HepG2 (cell line): ENCODE data around the gene PPP1R9B. TPM values are rescaled to one million over a fixed set of nuclear protein-coding genes. Genes with fewer than 3 reads are reported as not detected.
A peak's percentile ranks its signal among the peaks of the same experiment; 100 is the strongest.

Experiments
- ARNT2 ChIP-seq: sonication (generic); formaldehyde crosslinking; IDR thresholded peaks from 2 replicates; pipeline ENCODE4 v1.8.0; 2022; ENCODE audit warnings: mild to moderate bottlenecking, low read depth, missing genetic modification reagents, moderate library complexity
- CEBPB ChIP-seq: IDR thresholded peaks from 2 replicates; pipeline ENCODE4 v1.6.1; 2011; ENCODE audit warnings: low read depth, low read length, improper control_type of control experiment, borderline replicate concordance
- DNMT1 ChIP-seq: sonication (generic); formaldehyde crosslinking; IDR thresholded peaks from 2 replicates; pipeline ENCODE4 v1.5.1; 2020; ENCODE audit warnings: mild to moderate bottlenecking, missing genetic modification reagents
- KDM1A ChIP-seq: IDR thresholded peaks from 2 replicates; pipeline ENCODE4 v1.6.1; 2016; ENCODE audit warnings: missing compliant biosample characterization
- LCORL ChIP-seq, 2 experiments: fragments of 450-650 bp in 1 of 2; sonication (generic) in 1 of 2; formaldehyde crosslinking in 1 of 2; IDR thresholded peaks; 2 replicates each; pipeline versions ENCODE4 v1.5.0 to v1.6.1; 2017 to 2020; ENCODE audit warnings: antibody characterized with exemption in 1 of 2, missing genetic modification reagents in 1 of 2
- MIER3 ChIP-seq: IDR thresholded peaks from 2 replicates; pipeline ENCODE4 v1.6.1; 2016; ENCODE audit warnings: missing compliant biosample characterization, borderline replicate concordance
- PCBP2 ChIP-seq: fragments of 200-400 bp; formaldehyde crosslinking; optimal IDR thresholded peaks from 2 replicates; pipeline ENCODE3; 2018; ENCODE audit warnings: low read length, low read depth; ENCODE audit not compliant: poor library complexity, severe bottlenecking
- SP5 ChIP-seq: IDR thresholded peaks from 2 replicates; pipeline ENCODE4 v1.6.1; 2016; ENCODE audit warnings: low read depth, borderline replicate concordance
- U2AF1 ChIP-seq: fragments of 200-400 bp; formaldehyde crosslinking; optimal IDR thresholded peaks from 2 replicates; pipeline ENCODE3; 2017; ENCODE audit warnings: mild to moderate bottlenecking, low read depth, low read length
- ZBTB8A ChIP-seq: sonication (generic); formaldehyde crosslinking; IDR thresholded peaks from 2 replicates; pipeline ENCODE4 v1.4.0; 2020; ENCODE audit warnings: mild to moderate bottlenecking, low read depth, missing genetic modification reagents, borderline replicate concordance
- ZNF101 ChIP-seq: sonication (generic); formaldehyde crosslinking; IDR thresholded peaks from 2 replicates; pipeline ENCODE4 v1.4.0; 2020; ENCODE audit warnings: mild to moderate bottlenecking, low read depth, missing genetic modification reagents, borderline replicate concordance
- ZNF343 ChIP-seq: sonication (generic); formaldehyde crosslinking; IDR thresholded peaks from 2 replicates; pipeline ENCODE4 v1.4.0; 2020; ENCODE audit warnings: mild to moderate bottlenecking, missing genetic modification reagents
- ZNF44 ChIP-seq: sonication (generic); formaldehyde crosslinking; IDR thresholded peaks from 2 replicates; pipeline ENCODE4 v1.5.1; 2020; ENCODE audit warnings: mild to moderate bottlenecking, missing genetic modification reagents
- ZNF451 ChIP-seq: sonication (generic); formaldehyde crosslinking; IDR thresholded peaks from 2 replicates; pipeline ENCODE4 v1.5.0; 2020; ENCODE audit warnings: mild to moderate bottlenecking, missing genetic modification reagents
- ZNF558 ChIP-seq: sonication (generic); formaldehyde crosslinking; IDR thresholded peaks from 2 replicates; pipeline ENCODE4 v1.9.0; 2022; ENCODE audit warnings: mild to moderate bottlenecking, missing genetic modification reagents, borderline replicate concordance
- polyA plus RNA-seq, 8 experiments: library from polyadenylated mRNA; depleted of rRNA in 3 of 8; stranded (reverse) in 7 of 8; unstranded in 1 of 8; fragments of >200 nt; fragmentation: Illumina TruSeq in 4 of 8; extraction: Trizol in 4 of 8; gene quantifications; 2 replicates each; pipeline versions ENCODE4 v1.2.1 to v1.2.3, GENCODE V29; 2011 to 2016; ENCODE audit warnings: low read depth in 4 of 8, missing spikeins in 1 of 8, mixed read lengths in 1 of 8; ENCODE audit not compliant: insufficient read depth in 1 of 8
- total RNA-seq, 5 experiments: library from RNA; depleted of rRNA; stranded (reverse); fragments of >200 nt; fragmentation: Illumina TruSeq; extraction: Trizol; gene quantifications; 2 replicates each; pipeline ENCODE4 v1.2.3, GENCODE V29; 2016; ENCODE audit warnings: low read depth in 1 of 5
- TF ChIP-seq, protein P1 (sequence below): sonication (generic); formaldehyde crosslinking; IDR thresholded peaks from 2 replicates; pipeline ENCODE4 v1.5.1; 2020; ENCODE audit warnings: mild to moderate bottlenecking, missing genetic modification reagents, moderate library complexity
- TF ChIP-seq, protein P2 (sequence below): sonication (generic); formaldehyde crosslinking; IDR thresholded peaks from 2 replicates; pipeline ENCODE4 v1.4.0; 2020; ENCODE audit warnings: missing genetic modification reagents
- TF ChIP-seq, protein P3 (sequence below): sonication (generic); formaldehyde crosslinking; IDR thresholded peaks from 2 replicates; pipeline ENCODE4 v1.5.1; 2020; ENCODE audit warnings: missing genetic modification reagents, mild to moderate bottlenecking, borderline replicate concordance
- TF ChIP-seq, protein P4 (sequence below): sonication (generic); formaldehyde crosslinking; IDR thresholded peaks from 2 replicates; pipeline ENCODE4 v1.4.0; 2020; ENCODE audit warnings: missing genetic modification reagents, low read depth, mild to moderate bottlenecking, borderline replicate concordance

Gene PPP1R9B
- total and polyA plus RNA-seq, 2 of the 13 experiments (the other 11 are each of a cell fraction or from before 2014, with no cell fraction given): 9.4 to 15.8 TPM

DNA sequence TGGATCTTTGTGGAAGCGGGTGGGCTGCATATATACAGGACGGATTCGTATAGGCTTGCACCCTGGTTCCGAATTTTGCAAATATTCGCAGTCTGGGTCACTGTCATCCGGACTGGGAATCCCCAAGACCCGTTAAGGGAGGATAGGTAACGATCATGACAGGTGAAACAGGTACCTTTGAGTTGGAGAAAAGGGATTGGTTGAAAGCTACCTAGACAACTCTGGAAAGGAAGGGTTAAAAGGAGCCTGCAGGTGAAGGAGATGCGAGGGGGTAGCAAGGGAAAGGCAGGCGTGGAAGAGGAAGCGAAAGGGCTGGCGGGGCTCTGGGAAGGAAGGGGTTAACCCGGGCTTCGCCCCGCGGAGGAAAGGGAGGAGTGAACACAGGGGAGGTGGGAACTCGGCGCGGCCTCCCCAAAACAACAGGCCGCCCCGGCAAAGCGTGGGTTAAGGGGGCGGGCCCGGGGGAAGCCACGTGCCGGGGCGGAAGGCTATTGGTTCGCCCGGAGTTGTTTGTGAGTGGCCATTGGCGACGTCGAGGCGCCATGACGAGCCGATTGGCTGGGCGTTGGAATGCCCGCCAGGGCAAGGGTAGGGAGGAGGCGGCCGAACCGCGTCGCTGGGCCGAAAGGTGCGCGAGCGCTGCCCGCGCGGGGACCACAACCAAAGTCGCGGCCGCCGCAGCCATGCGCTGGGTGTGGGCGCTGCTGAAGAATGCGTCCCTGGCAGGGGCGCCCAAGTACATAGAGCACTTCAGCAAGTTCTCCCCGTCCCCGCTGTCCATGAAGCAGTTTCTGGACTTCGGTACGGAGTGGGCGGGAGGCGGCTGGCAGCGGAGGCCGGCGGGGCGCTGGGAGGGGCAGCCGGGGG lies 55.5 kb downstream of the PPP1R9B start, which contains the start of gene PDK2 (continued):
- peak; percentile 77 for TF ChIP-seq ZNF451 (CRISPR knock-in tag)
- peak; percentile 90 for TF ChIP-seq ZNF343 (CRISPR knock-in tag)
- TF ChIP-seq ARNT2 (CRISPR knock-in tag): peak; percentile 75
- TF ChIP-seq ZBTB8A (CRISPR knock-in tag): 0 out of 2 replicates have a peak, but pooled peaks have one; percentile 84
- TF ChIP-seq PCBP2: no peak
- TF ChIP-seq, protein P1, sequence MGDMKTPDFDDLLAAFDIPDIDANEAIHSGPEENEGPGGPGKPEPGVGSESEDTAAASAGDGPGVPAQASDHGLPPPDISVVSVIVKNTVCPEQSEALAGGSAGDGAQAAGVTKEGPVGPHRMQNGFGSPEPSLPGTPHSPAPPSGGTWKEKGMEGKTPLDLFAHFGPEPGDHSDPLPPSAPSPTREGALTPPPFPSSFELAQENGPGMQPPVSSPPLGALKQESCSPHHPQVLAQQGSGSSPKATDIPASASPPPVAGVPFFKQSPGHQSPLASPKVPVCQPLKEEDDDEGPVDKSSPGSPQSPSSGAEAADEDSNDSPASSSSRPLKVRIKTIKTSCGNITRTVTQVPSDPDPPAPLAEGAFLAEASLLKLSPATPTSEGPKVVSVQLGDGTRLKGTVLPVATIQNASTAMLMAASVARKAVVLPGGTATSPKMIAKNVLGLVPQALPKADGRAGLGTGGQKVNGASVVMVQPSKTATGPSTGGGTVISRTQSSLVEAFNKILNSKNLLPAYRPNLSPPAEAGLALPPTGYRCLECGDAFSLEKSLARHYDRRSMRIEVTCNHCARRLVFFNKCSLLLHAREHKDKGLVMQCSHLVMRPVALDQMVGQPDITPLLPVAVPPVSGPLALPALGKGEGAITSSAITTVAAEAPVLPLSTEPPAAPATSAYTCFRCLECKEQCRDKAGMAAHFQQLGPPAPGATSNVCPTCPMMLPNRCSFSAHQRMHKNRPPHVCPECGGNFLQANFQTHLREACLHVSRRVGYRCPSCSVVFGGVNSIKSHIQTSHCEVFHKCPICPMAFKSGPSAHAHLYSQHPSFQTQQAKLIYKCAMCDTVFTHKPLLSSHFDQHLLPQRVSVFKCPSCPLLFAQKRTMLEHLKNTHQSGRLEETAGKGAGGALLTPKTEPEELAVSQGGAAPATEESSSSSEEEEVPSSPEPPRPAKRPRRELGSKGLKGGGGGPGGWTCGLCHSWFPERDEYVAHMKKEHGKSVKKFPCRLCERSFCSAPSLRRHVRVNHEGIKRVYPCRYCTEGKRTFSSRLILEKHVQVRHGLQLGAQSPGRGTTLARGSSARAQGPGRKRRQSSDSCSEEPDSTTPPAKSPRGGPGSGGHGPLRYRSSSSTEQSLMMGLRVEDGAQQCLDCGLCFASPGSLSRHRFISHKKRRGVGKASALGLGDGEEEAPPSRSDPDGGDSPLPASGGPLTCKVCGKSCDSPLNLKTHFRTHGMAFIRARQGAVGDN (CRISPR knock-in tag): peak; percentile 86
- TF ChIP-seq LCORL (IDR thresholded peaks at IDR 0.05): peak; percentile 98
- TF ChIP-seq LCORL (CRISPR knock-in tag; IDR thresholded peaks at IDR 0.05): peak; percentile 93
- TF ChIP-seq ZNF44 (CRISPR knock-in tag): peak; percentile 78; the same call in 1 of the 2 replicates
- TF ChIP-seq SP5 (CRISPR knock-in tag): peak; percentile 61
- TF ChIP-seq MIER3 (CRISPR knock-in tag): peak; percentile 55; the same call in 1 of the 2 replicates
- TF ChIP-seq ZNF101 (CRISPR knock-in tag): no peak
- TF ChIP-seq, protein P2, sequence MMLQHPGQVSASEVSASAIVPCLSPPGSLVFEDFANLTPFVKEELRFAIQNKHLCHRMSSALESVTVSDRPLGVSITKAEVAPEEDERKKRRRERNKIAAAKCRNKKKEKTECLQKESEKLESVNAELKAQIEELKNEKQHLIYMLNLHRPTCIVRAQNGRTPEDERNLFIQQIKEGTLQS (CRISPR knock-in tag): peak; percentile 46; the same call in 1 of the 2 replicates
- TF ChIP-seq, protein P3, sequence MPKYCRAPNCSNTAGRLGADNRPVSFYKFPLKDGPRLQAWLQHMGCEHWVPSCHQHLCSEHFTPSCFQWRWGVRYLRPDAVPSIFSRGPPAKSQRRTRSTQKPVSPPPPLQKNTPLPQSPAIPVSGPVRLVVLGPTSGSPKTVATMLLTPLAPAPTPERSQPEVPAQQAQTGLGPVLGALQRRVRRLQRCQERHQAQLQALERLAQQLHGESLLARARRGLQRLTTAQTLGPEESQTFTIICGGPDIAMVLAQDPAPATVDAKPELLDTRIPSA (CRISPR knock-in tag): peak; percentile 91; the same call in 1 of the 2 replicates
- no peak for TF ChIP-seq KDM1A (CRISPR knock-in tag)
- peak; percentile 67; the same call in 1 of the 2 replicates for TF ChIP-seq DNMT1 (CRISPR knock-in tag)
- TF ChIP-seq, protein P4, sequence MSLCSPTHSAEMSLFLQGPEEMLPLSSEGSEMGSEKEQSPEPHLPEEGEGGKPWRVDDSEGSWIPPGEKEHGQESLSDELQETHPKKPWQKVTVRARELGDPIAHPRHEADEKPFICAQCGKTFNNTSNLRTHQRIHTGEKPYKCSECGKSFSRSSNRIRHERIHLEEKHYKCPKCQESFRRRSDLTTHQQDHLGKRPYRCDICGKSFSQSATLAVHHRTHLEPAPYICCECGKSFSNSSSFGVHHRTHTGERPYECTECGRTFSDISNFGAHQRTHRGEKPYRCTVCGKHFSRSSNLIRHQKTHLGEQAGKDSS (CRISPR knock-in tag): peak; percentile 93; the same call in 1 of the 2 replicates
- no peak for TF ChIP-seq U2AF1
- no peak; the same call in 1 of the 2 replicates for TF ChIP-seq ZNF558 (CRISPR knock-in tag)
- no peak for TF ChIP-seq CEBPB
